HAP-1 (cell line): ENCODE data around the gene MYH14.

Source experiments
- DNase-seq, 2 experiments: peaks; one replicate each; pipeline ENCODE4 v3.0.0-alpha.2; 2016 to 2020; ENCODE audit warnings: low spot score in 2 of 2
- H3K27me3 ChIP-seq: fragments of 250-450 bp; sonication (Bioruptor Pico); 2 replicates; pipeline ENCODE4 v1.5.1; 2020; ENCODE audit warnings: low read depth, mild to moderate bottlenecking, moderate library complexity
- H3K36me3 ChIP-seq: fragments of 250-450 bp; sonication (Bioruptor Pico); replicated peaks from 2 replicates; pipeline ENCODE4 v1.5.1; 2020; ENCODE audit warnings: mild to moderate bottlenecking
- H3K4me1 ChIP-seq: fragments of 250-450 bp; sonication (Bioruptor Pico); 2 replicates; pipeline ENCODE4 v1.5.1; 2020; ENCODE audit warnings: mild to moderate bottlenecking
- H3K4me3 ChIP-seq: fragments of 250-450 bp; sonication (Bioruptor Pico); 2 replicates; pipeline ENCODE4 v1.5.1; 2020; ENCODE audit warnings: mild to moderate bottlenecking, moderate library complexity
- H3K9me3 ChIP-seq: fragments of 250-450 bp; sonication (Bioruptor Pico); 2 replicates; pipeline ENCODE4 v1.5.1; 2020; ENCODE audit warnings: mild to moderate bottlenecking, moderate library complexity
- in situ Hi-C: fragments of 300-500 bp; cut with MboI; formaldehyde crosslinking; loops from 3 replicates; pipeline ENCODE4 v1.14.3; 2020; ENCODE audit warnings: low sequenced_read_pairs, inconsistent platforms, mixed read lengths

MYH14 gene

GRCh38 chr19:50178859-50179537 is 24.4 kb upstream of the MYH14 start:
- no peak overlapping the region for H3K4me3 ChIP-seq
- H3K36me3 ChIP-seq = no peaks in the 10 kb centered on the region
- in situ Hi-C loops = no loop called here
- no peaks in the 10 kb centered on the region for H3K27me3 ChIP-seq
- no peaks in the 10 kb centered on the region for H3K4me1 ChIP-seq
- H3K9me3 ChIP-seq = no peaks in the 10 kb centered on the region
- DNase-seq = no peak

GRCh38 chr19:50181121-50181520 is 22.3 kb upstream of the MYH14 start:
- no peak for DNase-seq
- Histone ChIP-seq H3K4me3 (no peak overlapping the region), H3K9me3 (no peaks in the 10 kb centered on the region), H3K4me1 (no peaks in the 10 kb centered on the region), H3K27me3 (no peaks in the 10 kb centered on the region), H3K36me3 (no peaks in the 10 kb centered on the region)
- in situ Hi-C loops = no loop called here

- no peak for DNase-seq
- Histone ChIP-seq H3K4me3 (no peak overlapping the region), H3K9me3 (no peaks in the 10 kb centered on the region), H3K27me3 (no peaks in the 10 kb centered on the region), H3K4me1 (no peaks in the 10 kb centered on the region), H3K36me3 (no peaks in the 10 kb centered on the region)
- in situ Hi-C loops = no loop called here
Measured at GRCh38 chr19:50184196-50184595, 19.2 kb upstream of the MYH14 start.

- in situ Hi-C loops = no loop called here
- H3K4me3 ChIP-seq = no peak overlapping the region
- no peaks in the 10 kb centered on the region for H3K4me1 ChIP-seq
- H3K9me3 ChIP-seq = no peaks in the 10 kb centered on the region
- no peaks in the 10 kb centered on the region for H3K36me3 ChIP-seq
- no peak for DNase-seq
- H3K27me3 ChIP-seq = no peaks in the 10 kb centered on the region
Measured at GRCh38 chr19:50187937-50188336, 15.5 kb upstream of the MYH14 start.

GRCh38 chr19:50189331-50189730 is 14.1 kb upstream of the MYH14 start:
- H3K9me3 ChIP-seq = no peaks in the 10 kb centered on the region
- H3K4me1 ChIP-seq = no peaks in the 10 kb centered on the region
- no peak for DNase-seq
- H3K4me3 ChIP-seq = no peak overlapping the region
- in situ Hi-C loops = no loop called here
- no peaks in the 10 kb centered on the region for H3K27me3 ChIP-seq
- H3K36me3 ChIP-seq = no peaks in the 10 kb centered on the region

- Histone ChIP-seq H3K9me3 (no peaks in the 10 kb centered on the region), H3K4me1 (no peaks in the 10 kb centered on the region), H3K36me3 (no peaks in the 10 kb centered on the region), H3K4me3 (no peak overlapping the region), H3K27me3 (no peaks in the 10 kb centered on the region)
- DNase-seq = no peak
- in situ Hi-C loops = no loop called here
Measured at GRCh38 chr19:50190439-50190891, 13.0 kb upstream of the MYH14 start.

GRCh38 chr19:50191216-50191615 is 12.2 kb upstream of the MYH14 start:
- no peak for DNase-seq
- Histone ChIP-seq H3K36me3 (no peaks in the 10 kb centered on the region), H3K4me1 (no peaks in the 10 kb centered on the region), H3K27me3 (no peaks in the 10 kb centered on the region), H3K9me3 (no peaks in the 10 kb centered on the region), H3K4me3 (no peak overlapping the region)
- in situ Hi-C loops = no loop called here

- in situ Hi-C loops = no loop called here
- no peaks in the 10 kb centered on the region for H3K27me3 ChIP-seq
- DNase-seq = no peak
- H3K4me1 ChIP-seq = no peaks in the 10 kb centered on the region
- H3K36me3 ChIP-seq = no peaks in the 10 kb centered on the region
- H3K9me3 ChIP-seq = no peaks in the 10 kb centered on the region
- no peak overlapping the region for H3K4me3 ChIP-seq
Measured at GRCh38 chr19:50192463-50193211, 10.8 kb upstream of the MYH14 start.

GRCh38 chr19:50195224-50195623 is 8.2 kb upstream of the MYH14 start:
- Histone ChIP-seq H3K27me3 (no peaks in the 10 kb centered on the region), H3K4me1 (no peaks in the 10 kb centered on the region), H3K36me3 (no peaks in the 10 kb centered on the region), H3K9me3 (no peaks in the 10 kb centered on the region), H3K4me3 (no peak overlapping the region)
- in situ Hi-C loops = no loop called here
- DNase-seq = no peak

GRCh38 chr19:50196322-50196932 is 7.0 kb upstream of the MYH14 start:
- in situ Hi-C loops = no loop called here

GRCh38 chr19:50197348-50197747 is 6.1 kb upstream of the MYH14 start:
- no peak for DNase-seq

More at GRCh38 chr19:50196322-50196932, 7.0 kb upstream of the MYH14 start:
- Histone ChIP-seq H3K4me3 (no peak overlapping the region), H3K27me3 (no peaks in the 10 kb centered on the region), H3K36me3 (no peaks in the 10 kb centered on the region), H3K4me1 (no peaks in the 10 kb centered on the region), H3K9me3 (no peaks in the 10 kb centered on the region)
- no peak for DNase-seq

GRCh38 chr19:50198431-50199258 is 4.8 kb upstream of the MYH14 start:
- Histone ChIP-seq H3K4me3 (no peak overlapping the region), H3K9me3 (no peaks in the 10 kb centered on the region), H3K4me1 (no peaks in the 10 kb centered on the region), H3K36me3 (no peaks in the 10 kb centered on the region), H3K27me3 (no peaks in the 10 kb centered on the region)
- in situ Hi-C loops = no loop called here
- DNase-seq = no peak

More at GRCh38 chr19:50197348-50197747, 6.1 kb upstream of the MYH14 start:
- Histone ChIP-seq H3K4me3 (no peak overlapping the region), H3K4me1 (no peaks in the 10 kb centered on the region), H3K36me3 (no peaks in the 10 kb centered on the region), H3K27me3 (no peaks in the 10 kb centered on the region), H3K9me3 (no peaks in the 10 kb centered on the region)
- in situ Hi-C loops = no loop called here

GRCh38 chr19:50199259-50199555 is 4.2 kb upstream of the MYH14 start:
- no peaks in the 10 kb centered on the region for H3K27me3 ChIP-seq
- in situ Hi-C loops = no loop called here
- DNase-seq = no peak

GRCh38 chr19:50202386-50202785 is 1.0 kb upstream of the MYH14 start:
- Histone ChIP-seq H3K36me3 (no peaks in the 10 kb centered on the region), H3K4me1 (no peaks in the 10 kb centered on the region), H3K4me3 (no peak overlapping the region), H3K9me3 (no peaks in the 10 kb centered on the region), H3K27me3 (no peaks in the 10 kb centered on the region)
- no peak for DNase-seq
- in situ Hi-C loops = no loop called here

More at GRCh38 chr19:50199259-50199555, 4.2 kb upstream of the MYH14 start:
- Histone ChIP-seq H3K36me3 (no peaks in the 10 kb centered on the region), H3K4me1 (no peaks in the 10 kb centered on the region), H3K4me3 (no peak overlapping the region), H3K9me3 (no peaks in the 10 kb centered on the region)
